MM.1S (cell line): ENCODE data around the gene CERS6.

ENCODE experiments used
- DNase-seq: peaks from one replicate; pipeline ENCODE4 v3.0.0-alpha.2; 2015
- H2AFZ ChIP-seq: fragments of 300-600 bp; sonication (generic); 2 replicates; pipeline ENCODE4 v1.6.0; 2016; ENCODE audit warnings: antibody characterized with exemption, low read length
- H3F3A ChIP-seq: fragments of 300-600 bp; sonication (generic); 2 replicates; pipeline ENCODE4 v1.6.1; 2016; ENCODE audit warnings: mild to moderate bottlenecking, antibody characterized with exemption, low read length, moderate library complexity, mixed read lengths; ENCODE audit not compliant: insufficient read depth
- H3K27ac ChIP-seq: fragments of 300-600 bp; sonication (generic); 2 replicates; pipeline ENCODE4 v1.5.1; 2016; ENCODE audit warnings: mild to moderate bottlenecking, low read length
- H3K27me3 ChIP-seq: fragments of 300-600 bp; sonication (generic); replicated peaks from 2 replicates; pipeline ENCODE4 v1.6.0; 2016; ENCODE audit warnings: low read length; ENCODE audit not compliant: insufficient read depth
- H3K36me3 ChIP-seq: fragments of 300-600 bp; sonication (generic); replicated peaks from 2 replicates; pipeline ENCODE4 v1.6.1; 2016; ENCODE audit warnings: mild to moderate bottlenecking, low read length, mixed read lengths; ENCODE audit not compliant: insufficient read depth
- H3K4me1 ChIP-seq: fragments of 300-600 bp; sonication (generic); 2 replicates; pipeline ENCODE4 v1.6.1; 2016; ENCODE audit warnings: low read length, mixed read lengths
- H3K4me2 ChIP-seq: fragments of 300-600 bp; sonication (generic); 2 replicates; pipeline ENCODE4 v1.6.0; 2016; ENCODE audit warnings: low read depth, low read length
- H3K4me3 ChIP-seq: fragments of 300-600 bp; sonication (generic); 2 replicates; pipeline ENCODE4 v1.5.1; 2016; ENCODE audit warnings: low read length, mixed read lengths
- H3K79me2 ChIP-seq: fragments of 300-600 bp; sonication (generic); 2 replicates; pipeline ENCODE4 v1.6.1; 2016; ENCODE audit warnings: mixed run types, low read length, mixed read lengths
- H3K9ac ChIP-seq: fragments of 300-600 bp; sonication (generic); 2 replicates; pipeline ENCODE4 v1.6.1; 2016; ENCODE audit warnings: low read length, mixed read lengths
- H3K9me2 ChIP-seq: fragments of 300-600 bp; sonication (generic); replicated peaks from 2 replicates; pipeline ENCODE4 v1.6.1; 2016; ENCODE audit warnings: mild to moderate bottlenecking, low read length, mixed read lengths; ENCODE audit not compliant: insufficient read depth
- H3K9me3 ChIP-seq: fragments of 300-600 bp; sonication (generic); replicated peaks from 2 replicates; pipeline ENCODE4 v1.6.1; 2016; ENCODE audit warnings: mild to moderate bottlenecking, low read length, mixed read lengths; ENCODE audit not compliant: insufficient read depth
- H4K20me1 ChIP-seq: fragments of 300-600 bp; sonication (generic); 2 replicates; pipeline ENCODE4 v1.6.1; 2016; ENCODE audit warnings: mild to moderate bottlenecking, low read length, moderate library complexity, mixed read lengths; ENCODE audit not compliant: insufficient read depth
- CTCF ChIP-seq: fragments of 300-600 bp; sonication (generic); IDR thresholded peaks from 2 replicates; pipeline ENCODE4 v1.5.1; 2016; ENCODE audit warnings: antibody characterized with exemption, low read length, mixed read lengths
- EZH2 ChIP-seq: fragments of 300-600 bp; sonication (generic); optimal IDR thresholded peaks from 2 replicates; pipeline ENCODE3; 2017; ENCODE audit warnings: low read depth, mild to moderate bottlenecking, antibody characterized with exemption, low read length, mixed read lengths
- EZH2phosphoT487 ChIP-seq: fragments of 300-600 bp; sonication (generic); IDR thresholded peaks from 2 replicates; pipeline ENCODE4 v1.6.1; 2018; ENCODE audit warnings: antibody characterized with exemption, low read length

CERS6 gene

GRCh38 chr2:168602379-168602778 lies 146.3 kb downstream of the CERS6 start:
- H3K36me3 ChIP-seq = no peaks in the 10 kb centered on the region

GRCh38 chr2:168602846-168603401 lies 146.9 kb downstream of the CERS6 start:
- H3K4me2 ChIP-seq = no peak overlapping the region
- H3K4me1 ChIP-seq = no peaks in the 10 kb centered on the region
- no peak overlapping the region for H2AFZ ChIP-seq
- H3K79me2 ChIP-seq = 0 out of 2 replicates have a peak, but pooled peaks cover 4% of the 10 kb centered on the region
- no peaks in the 10 kb centered on the region for H3K9me3 ChIP-seq
- no peaks in the 10 kb centered on the region for H3K36me3 ChIP-seq
- no peak overlapping the region for H3K9ac ChIP-seq
- TF ChIP-seq EZH2phosphoT487 (no peak), EZH2 (no peak), CTCF (no peak)
- no peak overlapping the region for H3K4me3 ChIP-seq
- H3K27me3 ChIP-seq = no peaks in the 10 kb centered on the region
- H3F3A ChIP-seq = no peaks in the 10 kb centered on the region
- no peaks in the 10 kb centered on the region for H4K20me1 ChIP-seq
- H3K27ac ChIP-seq = no peak overlapping the region
- no peaks in the 10 kb centered on the region for H3K9me2 ChIP-seq
- no peak for DNase-seq

More at GRCh38 chr2:168602379-168602778, 146.3 kb downstream of the CERS6 start:
- H3K4me1 ChIP-seq = no peaks in the 10 kb centered on the region
- no peak overlapping the region for H3K9ac ChIP-seq
- H3K27ac ChIP-seq = no peak overlapping the region
- no peak overlapping the region for H2AFZ ChIP-seq
- TF ChIP-seq CTCF (no peak), EZH2 (no peak)
- H3K9me3 ChIP-seq = no peaks in the 10 kb centered on the region
- 0 out of 2 replicates have a peak, but pooled peaks cover 4% of the 10 kb centered on the region for H3K79me2 ChIP-seq
- DNase-seq = no peak
- H3K4me3 ChIP-seq = no peak overlapping the region
- H3K9me2 ChIP-seq = no peaks in the 10 kb centered on the region
- no peak overlapping the region for H3K4me2 ChIP-seq
- no peaks in the 10 kb centered on the region for H4K20me1 ChIP-seq
- no peaks in the 10 kb centered on the region for H3F3A ChIP-seq
- no peaks in the 10 kb centered on the region for H3K27me3 ChIP-seq

- Histone ChIP-seq H3F3A (no peaks in the 10 kb centered on the region), H3K4me1 (no peaks in the 10 kb centered on the region), H3K4me3 (no peak overlapping the region), H3K4me2 (no peak overlapping the region), H3K27me3 (no peaks in the 10 kb centered on the region), H3K9ac (no peak overlapping the region), H3K9me3 (no peaks in the 10 kb centered on the region), H3K79me2 (0 out of 2 replicates have a peak, but pooled peaks cover 4% of the 10 kb centered on the region), H2AFZ (no peak overlapping the region), H4K20me1 (no peaks in the 10 kb centered on the region), H3K27ac (no peak overlapping the region), H3K9me2 (no peaks in the 10 kb centered on the region), H3K36me3 (no peaks in the 10 kb centered on the region)
- DNase-seq = no peak
- TF ChIP-seq EZH2phosphoT487 = no peak
Observed at GRCh38 chr2:168603439-168603961, 147.4 kb downstream of the CERS6 start.

- TF ChIP-seq CTCF (no peak), EZH2 (no peak), EZH2phosphoT487 (no peak)
- Histone ChIP-seq H3K36me3 (no peaks in the 10 kb centered on the region), H3K9ac (no peak overlapping the region), H3K27me3 (no peaks in the 10 kb centered on the region), H3K9me2 (no peaks in the 10 kb centered on the region), H3K27ac (no peak overlapping the region), H3K9me3 (no peaks in the 10 kb centered on the region), H3F3A (no peaks in the 10 kb centered on the region), H3K4me1 (no peaks in the 10 kb centered on the region), H3K79me2 (0 out of 2 replicates have a peak, but pooled peaks cover 4% of the 10 kb centered on the region), H2AFZ (no peak overlapping the region), H3K4me2 (no peak overlapping the region), H3K4me3 (no peak overlapping the region), H4K20me1 (no peaks in the 10 kb centered on the region)
- DNase-seq = no peak
Observed at GRCh38 chr2:168604252-168604651, 148.2 kb downstream of the CERS6 start.
